IPS-15b (cell line): ENCODE measurements around the gene KIRREL3.

Source experiments
- H3K27me3 ChIP-seq: one replicate; pipeline ENCODE4 v1.6.1; 2013; ENCODE audit warnings: low read length; ENCODE audit not compliant: control insufficient read depth, insufficient read depth
- H3K36me3 ChIP-seq: one replicate; pipeline ENCODE4 v1.6.1; 2013; ENCODE audit warnings: low read length; ENCODE audit not compliant: control insufficient read depth, insufficient read depth
- H3K4me1 ChIP-seq: one replicate; pipeline ENCODE4 v1.6.1; 2013; ENCODE audit warnings: mild to moderate bottlenecking, low read length; ENCODE audit not compliant: control insufficient read depth, insufficient read depth
- H3K4me3 ChIP-seq: one replicate; pipeline ENCODE4 v1.5.1; 2013; ENCODE audit warnings: low read depth, low read length
- H3K9ac ChIP-seq: one replicate; pipeline ENCODE4 v1.6.1; 2013; ENCODE audit warnings: low read depth, mild to moderate bottlenecking, low read length
- H3K9me3 ChIP-seq: one replicate; pipeline ENCODE4 v1.6.1; 2013; ENCODE audit warnings: mild to moderate bottlenecking, low read length; ENCODE audit not compliant: control insufficient read depth, insufficient read depth

Gene KIRREL3

GRCh38 chr11:126628790-126629621 is 371.6 kb downstream of the KIRREL3 start:
- Histone ChIP-seq H3K4me1 (peaks cover 8% of the 10 kb centered on the region), H3K36me3 (no peaks in the 10 kb centered on the region), H3K9ac (no peak overlapping the region), H3K9me3 (no peaks in the 10 kb centered on the region), H3K4me3 (no peak overlapping the region), H3K27me3 (no peaks in the 10 kb centered on the region)

- H3K9me3 ChIP-seq: no peaks in the 10 kb centered on the region
- H3K27me3 ChIP-seq: no peaks in the 10 kb centered on the region
- H3K4me3 ChIP-seq: no peak overlapping the region
- peaks cover 4% of the 10 kb centered on the region for H3K4me1 ChIP-seq
- no peak overlapping the region for H3K9ac ChIP-seq
- no peaks in the 10 kb centered on the region for H3K36me3 ChIP-seq
These were observed 372.1 kb downstream of the KIRREL3 start for GRCh38 chr11:126628450-126628789.

GRCh38 chr11:126627421-126627820 is 373.1 kb downstream of the KIRREL3 start:
- no peaks in the 10 kb centered on the region for H3K27me3 ChIP-seq

GRCh38 chr11:126624506-126624905 is 376.1 kb downstream of the KIRREL3 start:
- Histone ChIP-seq H3K9ac (no peak overlapping the region), H3K27me3 (no peaks in the 10 kb centered on the region), H3K4me3 (no peak overlapping the region), H3K9me3 (no peaks in the 10 kb centered on the region), H3K36me3 (no peaks in the 10 kb centered on the region), H3K4me1 (peaks cover 2% of the 10 kb centered on the region)

More at GRCh38 chr11:126627421-126627820, 373.1 kb downstream of the KIRREL3 start:
- no peaks in the 10 kb centered on the region for H3K36me3 ChIP-seq
- H3K9me3 ChIP-seq: no peaks in the 10 kb centered on the region
- peaks cover 2% of the 10 kb centered on the region for H3K4me1 ChIP-seq
- H3K9ac ChIP-seq: no peak overlapping the region
- H3K4me3 ChIP-seq: no peak overlapping the region

- Histone ChIP-seq H3K4me1 (no peaks in the 10 kb centered on the region), H3K36me3 (no peaks in the 10 kb centered on the region), H3K9me3 (no peaks in the 10 kb centered on the region), H3K4me3 (no peak overlapping the region), H3K27me3 (no peaks in the 10 kb centered on the region), H3K9ac (no peak overlapping the region)
These were observed 381.1 kb downstream of the KIRREL3 start for GRCh38 chr11:126619516-126619915.

GRCh38 chr11:126615845-126616244 is 384.7 kb downstream of the KIRREL3 start:
- H3K9ac ChIP-seq: no peak overlapping the region
- no peaks in the 10 kb centered on the region for H3K4me1 ChIP-seq
- H3K36me3 ChIP-seq: no peaks in the 10 kb centered on the region
- no peaks in the 10 kb centered on the region for H3K9me3 ChIP-seq
- H3K27me3 ChIP-seq: no peaks in the 10 kb centered on the region
- no peak overlapping the region for H3K4me3 ChIP-seq

- Histone ChIP-seq H3K4me1 (peaks cover 3% of the 10 kb centered on the region), H3K9ac (no peak overlapping the region), H3K36me3 (no peaks in the 10 kb centered on the region), H3K27me3 (peaks cover 4% of the 10 kb centered on the region), H3K4me3 (no peak overlapping the region), H3K9me3 (no peaks in the 10 kb centered on the region)
These were observed 387.3 kb downstream of the KIRREL3 start for GRCh38 chr11:126613272-126613671.

- Histone ChIP-seq H3K4me1 (peaks cover 5% of the 10 kb centered on the region), H3K36me3 (no peaks in the 10 kb centered on the region), H3K27me3 (peaks cover 4% of the 10 kb centered on the region)
These were observed 387.9 kb downstream of the KIRREL3 start for GRCh38 chr11:126612671-126613070.

GRCh38 chr11:126611438-126611837 is 389.1 kb downstream of the KIRREL3 start:
- Histone ChIP-seq H3K9me3 (no peaks in the 10 kb centered on the region), H3K9ac (no peak overlapping the region), H3K4me1 (peaks cover 12% of the 10 kb centered on the region), H3K27me3 (peaks cover 4% of the 10 kb centered on the region), H3K4me3 (no peak overlapping the region), H3K36me3 (no peaks in the 10 kb centered on the region)

More at GRCh38 chr11:126612671-126613070, 387.9 kb downstream of the KIRREL3 start:
- Histone ChIP-seq H3K4me3 (no peak overlapping the region), H3K9me3 (no peaks in the 10 kb centered on the region), H3K9ac (no peak overlapping the region)

GRCh38 chr11:126608658-126609057 is 391.9 kb downstream of the KIRREL3 start:
- peaks cover 16% of the 10 kb centered on the region for H3K27me3 ChIP-seq
- no peak overlapping the region for H3K4me3 ChIP-seq
- no peaks in the 10 kb centered on the region for H3K36me3 ChIP-seq
- peaks cover 12% of the 10 kb centered on the region for H3K4me1 ChIP-seq
- no peak overlapping the region for H3K9ac ChIP-seq
- no peaks in the 10 kb centered on the region for H3K9me3 ChIP-seq

- H3K36me3 ChIP-seq: no peaks in the 10 kb centered on the region
- no peak overlapping the region for H3K9ac ChIP-seq
- peaks cover 16% of the 10 kb centered on the region for H3K27me3 ChIP-seq
- H3K4me1 ChIP-seq: peaks cover 12% of the 10 kb centered on the region
- H3K9me3 ChIP-seq: no peaks in the 10 kb centered on the region
- H3K4me3 ChIP-seq: no peak overlapping the region
These were observed 392.6 kb downstream of the KIRREL3 start for GRCh38 chr11:126607776-126608541.

- Histone ChIP-seq H3K36me3 (no peaks in the 10 kb centered on the region), H3K9ac (no peak overlapping the region), H3K27me3 (peaks cover 16% of the 10 kb centered on the region), H3K9me3 (no peaks in the 10 kb centered on the region), H3K4me3 (no peak overlapping the region), H3K4me1 (peaks cover 14% of the 10 kb centered on the region)
These were observed 393.2 kb downstream of the KIRREL3 start for GRCh38 chr11:126607374-126607773.
